Measurements from ENCODE around the gene AP1G2.

Gene AP1G2

DNA sequence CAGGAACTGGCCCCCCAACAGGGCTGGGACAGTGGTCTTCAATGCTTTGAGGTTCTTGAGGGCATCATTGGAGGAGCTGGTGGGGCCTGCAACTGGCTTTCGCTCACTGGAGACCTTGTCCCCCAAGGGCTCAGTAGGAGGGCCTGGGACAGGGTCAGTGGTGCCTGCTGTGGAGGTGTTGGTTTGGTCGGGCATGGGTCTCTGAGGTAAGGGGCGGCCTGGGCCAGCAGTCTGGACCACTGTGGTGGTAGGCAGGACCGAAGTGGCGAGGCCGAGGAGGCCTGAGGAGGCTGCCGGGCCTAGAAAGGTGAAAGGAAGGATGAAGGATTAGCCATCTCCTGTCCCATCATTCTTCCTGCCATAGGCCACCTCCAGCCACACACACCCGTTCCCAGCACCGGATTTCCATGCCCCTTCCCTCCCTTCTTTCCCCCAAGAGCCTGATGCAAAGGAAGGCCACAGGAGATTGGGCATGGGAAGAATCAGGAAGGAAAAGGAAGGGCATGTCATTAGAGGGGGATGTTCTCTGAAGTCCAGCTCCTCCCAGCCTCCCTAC is 44.9 kb downstream of the AP1G2 start:
- FAIRE-seq: no peak

DNA sequence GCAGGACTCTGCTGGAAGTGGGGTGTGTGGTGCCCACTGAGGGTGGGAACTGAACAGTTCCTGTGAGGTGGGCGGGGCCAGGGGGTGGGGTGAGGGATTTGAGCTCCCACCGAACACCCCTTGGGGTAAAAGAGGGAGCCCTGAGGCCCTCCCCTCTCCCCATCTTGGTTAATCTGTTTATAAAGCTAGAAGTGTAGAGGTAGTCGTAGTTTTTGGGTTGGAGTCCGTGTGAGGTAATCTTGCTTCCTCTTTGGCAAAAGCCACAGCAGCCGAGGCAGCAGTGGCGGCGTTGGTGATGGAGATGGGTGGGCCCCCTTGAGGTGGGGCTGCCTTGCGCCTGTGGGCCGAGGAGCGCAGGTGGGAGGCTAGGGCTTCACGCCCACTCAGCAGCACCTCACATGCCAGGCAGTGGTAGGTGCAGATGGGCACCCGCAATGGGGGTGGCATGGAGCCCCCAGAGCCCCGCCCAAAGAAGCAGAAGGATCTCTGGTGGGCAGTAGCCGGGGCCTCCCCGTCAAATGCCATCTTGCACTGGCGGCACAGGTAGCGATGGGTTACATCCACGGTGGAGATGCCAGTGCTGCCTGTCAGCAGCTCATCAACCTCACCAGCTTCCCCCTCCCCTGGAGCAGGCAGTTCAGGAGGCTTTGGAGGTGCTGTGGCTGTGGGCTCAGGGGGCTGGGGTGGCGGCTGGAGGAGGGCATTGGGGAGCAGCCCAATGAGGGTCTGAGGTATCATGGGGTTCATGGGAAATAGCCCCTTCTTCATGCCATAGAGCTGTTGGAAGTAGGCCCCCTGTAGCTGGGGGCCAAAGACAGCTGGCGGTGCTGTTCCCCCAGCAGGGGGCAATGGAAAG is 45.6 kb downstream of the AP1G2 start:
- FAIRE-seq (no peak), DNase-seq (ENCODE audit: extremely low spot score, insufficient read length, low read depth) (no peak)

More for the DNA sequence above, 44.9 kb downstream of the AP1G2 start:
- DNase-seq (ENCODE audit: extremely low spot score, insufficient read length, low read depth): no peak

- DNase-seq (ENCODE audit: extremely low spot score, insufficient read length, low read depth): no peak
- FAIRE-seq: no peak
Measured at GRCh38 chr14:23520899-23521533, 46.6 kb downstream of the AP1G2 start.

- DNase-seq (ENCODE audit: extremely low spot score, insufficient read length, low read depth): no peak
- FAIRE-seq: no peak
Measured at GRCh38 chr14:23518709-23519108, 48.9 kb downstream of the AP1G2 start.

DNA sequence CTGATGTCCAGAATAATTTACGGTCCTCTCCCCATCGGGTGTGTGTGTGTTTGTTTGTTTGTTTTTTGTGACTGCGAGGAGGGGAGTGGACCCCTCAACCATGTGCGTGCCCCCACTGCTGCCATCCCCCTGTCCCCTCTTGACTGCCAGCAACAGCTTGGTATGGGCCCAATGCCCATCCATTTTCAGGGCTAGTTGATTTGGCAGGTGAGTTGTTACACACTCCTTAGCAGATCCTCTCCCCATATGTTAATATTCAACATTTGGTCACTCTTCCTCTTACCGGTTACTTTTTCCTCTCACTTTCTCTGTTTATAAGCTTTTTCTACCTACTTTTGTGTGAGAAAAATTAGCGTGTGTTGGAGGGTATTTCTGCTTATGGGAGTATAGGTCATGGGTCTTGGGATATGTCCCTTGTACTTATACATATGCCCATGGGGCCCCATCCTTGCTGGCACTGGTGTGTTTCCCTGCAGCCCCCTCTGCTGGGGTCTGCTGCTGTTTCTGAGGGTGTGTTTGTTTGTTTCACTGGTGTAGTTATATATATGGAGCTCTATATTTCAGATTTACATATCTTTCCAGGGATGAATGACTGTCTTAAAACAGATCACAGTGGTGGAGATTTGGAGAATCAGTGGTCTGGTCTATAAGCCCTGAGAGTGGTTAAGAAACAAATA is 49.8 kb downstream of the AP1G2 start:
- FAIRE-seq: no peak
- DNase-seq (ENCODE audit: extremely low spot score, insufficient read length, low read depth): no peak

DNA sequence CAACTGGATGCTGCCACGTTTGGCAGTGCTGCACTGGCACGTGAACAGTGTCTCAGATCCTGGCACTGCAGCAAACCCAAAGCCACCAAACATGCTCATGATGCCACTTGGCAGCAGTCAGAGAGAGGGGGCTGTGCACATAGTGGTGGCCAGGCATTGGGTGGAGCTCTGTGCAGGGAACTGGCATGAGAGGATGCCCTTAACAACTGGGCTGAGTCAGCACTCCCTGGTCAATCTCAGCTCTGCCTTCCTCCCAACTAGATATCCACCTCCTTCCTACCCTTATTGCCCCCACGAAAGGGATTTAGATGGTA is 53.0 kb downstream of the AP1G2 start:
- FAIRE-seq (no peak), DNase-seq (ENCODE audit: extremely low spot score, insufficient read length, low read depth) (no peak)

- DNase-seq (ENCODE audit: extremely low spot score, insufficient read length, low read depth) (no peak), FAIRE-seq (no peak)
Measured at GRCh38 chr14:23513818-23514643, 53.6 kb downstream of the AP1G2 start.

- DNase-seq (ENCODE audit: extremely low spot score, insufficient read length, low read depth): no peak
- no peak for FAIRE-seq
Measured at GRCh38 chr14:23513005-23513817, 54.4 kb downstream of the AP1G2 start.

- no peak for DNase-seq (ENCODE audit: extremely low spot score, insufficient read length, low read depth)
- no peak for FAIRE-seq
Measured at GRCh38 chr14:23512156-23512555, 55.4 kb downstream of the AP1G2 start.
